ENCODE data around the gene EMC1.

EMC1 gene

DNA sequence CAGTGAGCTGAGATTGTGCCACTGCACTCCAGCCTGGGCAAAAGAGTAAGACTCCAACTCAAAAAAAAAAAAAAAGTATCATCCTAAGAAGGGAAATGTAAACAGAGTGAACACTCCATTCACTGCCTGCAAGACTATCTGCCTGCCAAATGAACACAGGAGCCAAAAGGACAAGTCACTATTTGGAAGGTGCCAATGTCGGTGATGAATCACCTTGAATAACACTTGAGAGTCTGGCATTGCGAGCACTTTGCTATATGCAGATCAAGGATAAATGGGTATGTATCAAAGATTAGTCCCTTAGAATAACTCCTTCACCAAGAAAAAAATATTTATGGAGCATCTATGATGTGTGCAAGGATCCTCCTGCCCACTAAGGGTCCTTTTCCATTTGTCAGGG, 47.9 kb downstream of the EMC1 start:
- Histone ChIP-seq H3K27me3 (ENCODE audit: insufficient read depth, poor library complexity, severe bottlenecking) (no peaks in the 10 kb centered on the region), H3K4me3 (replicated peaks; ENCODE audit: insufficient read depth, low read length) (no peak overlapping the region), H3K27ac (replicated peaks) (no peak overlapping the region)
- TF ChIP-seq CTCF (IDR thresholded peaks at IDR 0.05; ENCODE audit: insufficient read depth, low read length) (no peak), SPI1 (IDR thresholded peaks at IDR 0.05; ENCODE audit: borderline replicate concordance, low read depth) (no peak), POLR2AphosphoS5 (IDR thresholded peaks at IDR 0.05; ENCODE audit: low read depth) (no peak), GABPA (IDR thresholded peaks at IDR 0.05; ENCODE audit: low read depth) (no peak)
- TF ChIP-seq, protein P1, sequence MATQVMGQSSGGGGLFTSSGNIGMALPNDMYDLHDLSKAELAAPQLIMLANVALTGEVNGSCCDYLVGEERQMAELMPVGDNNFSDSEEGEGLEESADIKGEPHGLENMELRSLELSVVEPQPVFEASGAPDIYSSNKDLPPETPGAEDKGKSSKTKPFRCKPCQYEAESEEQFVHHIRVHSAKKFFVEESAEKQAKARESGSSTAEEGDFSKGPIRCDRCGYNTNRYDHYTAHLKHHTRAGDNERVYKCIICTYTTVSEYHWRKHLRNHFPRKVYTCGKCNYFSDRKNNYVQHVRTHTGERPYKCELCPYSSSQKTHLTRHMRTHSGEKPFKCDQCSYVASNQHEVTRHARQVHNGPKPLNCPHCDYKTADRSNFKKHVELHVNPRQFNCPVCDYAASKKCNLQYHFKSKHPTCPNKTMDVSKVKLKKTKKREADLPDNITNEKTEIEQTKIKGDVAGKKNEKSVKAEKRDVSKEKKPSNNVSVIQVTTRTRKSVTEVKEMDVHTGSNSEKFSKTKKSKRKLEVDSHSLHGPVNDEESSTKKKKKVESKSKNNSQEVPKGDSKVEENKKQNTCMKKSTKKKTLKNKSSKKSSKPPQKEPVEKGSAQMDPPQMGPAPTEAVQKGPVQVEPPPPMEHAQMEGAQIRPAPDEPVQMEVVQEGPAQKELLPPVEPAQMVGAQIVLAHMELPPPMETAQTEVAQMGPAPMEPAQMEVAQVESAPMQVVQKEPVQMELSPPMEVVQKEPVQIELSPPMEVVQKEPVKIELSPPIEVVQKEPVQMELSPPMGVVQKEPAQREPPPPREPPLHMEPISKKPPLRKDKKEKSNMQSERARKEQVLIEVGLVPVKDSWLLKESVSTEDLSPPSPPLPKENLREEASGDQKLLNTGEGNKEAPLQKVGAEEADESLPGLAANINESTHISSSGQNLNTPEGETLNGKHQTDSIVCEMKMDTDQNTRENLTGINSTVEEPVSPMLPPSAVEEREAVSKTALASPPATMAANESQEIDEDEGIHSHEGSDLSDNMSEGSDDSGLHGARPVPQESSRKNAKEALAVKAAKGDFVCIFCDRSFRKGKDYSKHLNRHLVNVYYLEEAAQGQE (IDR thresholded peaks at IDR 0.05; ENCODE audit: insufficient replicate concordance, low read depth): no peak
- DNase-seq (ENCODE audit: low read depth in 1 of 2, low spot score in 1 of 2): no peak

DNA sequence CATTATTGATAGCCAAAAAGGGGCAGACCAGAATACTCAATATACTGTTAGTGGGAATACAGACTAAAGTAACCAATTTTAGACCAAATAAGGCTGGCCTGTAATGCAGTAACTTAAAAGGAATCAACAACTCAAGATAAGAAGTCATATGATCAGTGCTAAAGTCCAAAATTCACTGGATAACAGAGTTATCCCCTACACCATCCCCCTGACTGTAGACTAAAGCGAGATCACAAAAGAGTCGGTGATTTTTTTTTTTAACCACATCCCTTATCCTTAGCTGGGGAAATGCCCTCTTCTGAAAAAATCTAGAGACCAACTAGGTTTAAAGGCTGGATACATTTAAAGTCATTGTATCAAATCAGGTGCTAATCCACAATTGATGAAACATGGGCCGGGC, 48.9 kb downstream of the EMC1 start:
- no peak overlapping the region for H3K4me3 ChIP-seq (replicated peaks; ENCODE audit: insufficient read depth, low read length)
- H3K27me3 ChIP-seq (ENCODE audit: insufficient read depth, poor library complexity, severe bottlenecking): no peaks in the 10 kb centered on the region
- no peak overlapping the region for H3K27ac ChIP-seq (replicated peaks)
- DNase-seq (ENCODE audit: low read depth in 1 of 2, low spot score in 1 of 2): no peak
- no peak for TF ChIP-seq CTCF (IDR thresholded peaks at IDR 0.05; ENCODE audit: insufficient read depth, low read length)
- TF ChIP-seq SPI1 (IDR thresholded peaks at IDR 0.05; ENCODE audit: borderline replicate concordance, low read depth): no peak
- TF ChIP-seq, protein P1 (IDR thresholded peaks at IDR 0.05; ENCODE audit: insufficient replicate concordance, low read depth): no peak
- TF ChIP-seq GABPA (IDR thresholded peaks at IDR 0.05; ENCODE audit: low read depth): no peak
- TF ChIP-seq POLR2AphosphoS5 (IDR thresholded peaks at IDR 0.05; ENCODE audit: low read depth): no peak

DNA sequence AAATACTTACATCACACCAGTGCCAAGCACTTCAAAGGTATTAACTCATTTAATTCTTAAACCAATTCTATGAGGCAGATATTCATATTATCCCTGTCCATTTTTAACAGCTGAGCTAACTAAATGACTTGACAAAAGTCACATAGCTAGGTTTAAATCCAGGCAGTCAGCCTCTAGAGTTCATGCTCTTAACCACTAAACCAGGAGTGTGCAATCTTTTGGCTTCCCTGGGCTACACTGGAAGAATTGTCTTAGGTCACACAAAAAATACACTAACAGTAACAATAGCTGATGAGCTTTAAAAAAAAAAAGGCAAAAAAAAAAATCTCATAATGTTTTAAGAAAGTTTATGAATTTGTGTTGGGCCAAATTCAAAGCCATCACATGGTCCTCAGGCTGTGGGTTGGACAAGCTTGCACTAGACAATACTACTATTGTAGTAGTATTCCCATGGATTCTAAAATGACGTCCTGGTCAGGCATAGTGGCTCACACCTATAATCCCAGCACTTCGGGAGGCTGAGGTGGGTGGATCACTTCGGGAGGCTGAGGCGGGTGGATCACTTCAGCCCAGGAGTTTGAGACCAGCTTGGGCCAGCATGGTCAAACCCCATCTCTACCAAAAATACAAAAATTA, 51.2 kb downstream of the EMC1 start:
- Histone ChIP-seq H3K27ac (replicated peaks) (no peak overlapping the region), H3K27me3 (ENCODE audit: insufficient read depth, poor library complexity, severe bottlenecking) (no peaks in the 10 kb centered on the region), H3K4me3 (replicated peaks; ENCODE audit: insufficient read depth, low read length) (no peak overlapping the region)
- no peak for TF ChIP-seq POLR2AphosphoS5 (IDR thresholded peaks at IDR 0.05; ENCODE audit: low read depth)
- TF ChIP-seq, protein P1 (IDR thresholded peaks at IDR 0.05; ENCODE audit: insufficient replicate concordance, low read depth): no peak
- no peak for TF ChIP-seq CTCF (IDR thresholded peaks at IDR 0.05; ENCODE audit: insufficient read depth, low read length)
- no peak for TF ChIP-seq GABPA (IDR thresholded peaks at IDR 0.05; ENCODE audit: low read depth)
- no peak for TF ChIP-seq SPI1 (IDR thresholded peaks at IDR 0.05; ENCODE audit: borderline replicate concordance, low read depth)
- no peak for DNase-seq (ENCODE audit: low read depth in 1 of 2, low spot score in 1 of 2)

All from HL-60 (cell line).